H1 (cell line): ENCODE results near the gene GCC1. TPM values are rescaled to one million over a fixed set of nuclear protein-coding genes. Genes with fewer than 3 reads are reported as not detected.

Experiments used
- CTCF ChIA-PET: fragments of 300-600 bp; sonication (Branson Sonifier 250); formaldehyde crosslinking; loops from one replicate; lab custom pipeline; 2021; ENCODE audit not compliant: partially characterized antibody; lab: Charles Lee
- POLR2A ChIA-PET: fragments of 300-600 bp; sonication (Branson Sonifier 250); formaldehyde crosslinking; loops from one replicate; lab custom pipeline; 2021; ENCODE audit warnings: inconsistent platforms; ENCODE audit not compliant: partially characterized antibody; lab: Charles Lee
- DNase-seq, 2 experiments: peaks; one replicate each; pipeline versions ENCODE4 v3.0.0 to v3.0.0-alpha.2; 2010 to 2022; ENCODE audit warnings: low spot score in 2 of 2, low read depth in 1 of 2, mixed read lengths in 1 of 2
- FAIRE-seq: peaks from 2 replicates; lab custom pipeline; 2011; peaks lifted over from hg19 to GRCh38; lab: Jason Lieb, UNC
- H2AFZ ChIP-seq: 2 replicates; pipeline ENCODE4 v1.8.1; 2012; ENCODE audit warnings: low read length, inconsistent platforms
- H2AK5ac ChIP-seq: 2 replicates; pipeline ENCODE4 v1.6.1; 2013; ENCODE audit warnings: low read depth, low read length
- H2BK120ac ChIP-seq: replicated peaks from 2 replicates; pipeline ENCODE3; 2013; ENCODE audit warnings: low read depth, low read length, inconsistent platforms
- H2BK12ac ChIP-seq: 2 replicates; pipeline ENCODE4 v1.6.1; 2013; ENCODE audit warnings: low read depth, low read length
- H2BK15ac ChIP-seq: 2 replicates; pipeline ENCODE4 v1.6.1; 2013; ENCODE audit warnings: low read length
- H2BK20ac ChIP-seq: 2 replicates; pipeline ENCODE4 v1.6.1; 2013; ENCODE audit warnings: low read length
- H2BK5ac ChIP-seq: 2 replicates; pipeline ENCODE4 v1.6.1; 2013; ENCODE audit warnings: low read depth, low read length
- H3K14ac ChIP-seq: 2 replicates; pipeline ENCODE4 v1.6.1; 2013; ENCODE audit warnings: inconsistent platforms; ENCODE audit not compliant: insufficient read length
- H3K18ac ChIP-seq: 2 replicates; pipeline ENCODE4 v1.6.1; 2013; ENCODE audit warnings: low read length; ENCODE audit errors: extremely low read depth
- H3K23ac ChIP-seq: 2 replicates; pipeline ENCODE4 v1.6.1; 2013; ENCODE audit warnings: inconsistent platforms; ENCODE audit not compliant: insufficient read length
- H3K23me2 ChIP-seq: 2 replicates; pipeline ENCODE4 v1.6.1; 2013; ENCODE audit warnings: low read depth, low read length
- H3K27ac ChIP-seq: 2 replicates; pipeline ENCODE4 v1.6.1; 2011; ENCODE audit warnings: low read depth, low read length, inconsistent platforms
- H3K27me3 ChIP-seq, 4 experiments: replicated peaks in 1 of 4; 1 replicate in 1 of 4; 2 replicates in 3 of 4; pipeline versions ENCODE4 v1.6.1 to v1.8.1; 2011 to 2013; ENCODE audit warnings: low read length in 3 of 4, mild to moderate bottlenecking in 3 of 4, inconsistent platforms in 2 of 4, mixed read lengths in 2 of 4, moderate library complexity in 1 of 4; ENCODE audit not compliant: control insufficient read depth in 3 of 4, insufficient read depth in 3 of 4; ENCODE audit errors: extremely low read depth in 1 of 4
- H3K36me3 ChIP-seq, 4 experiments: 2 replicates each; pipeline versions ENCODE4 v1.6.1 to v1.8.1; 2011 to 2013; ENCODE audit warnings: mild to moderate bottlenecking in 4 of 4, low read length in 3 of 4, moderate library complexity in 2 of 4, control low read depth in 1 of 4, inconsistent platforms in 1 of 4; ENCODE audit not compliant: insufficient read depth in 4 of 4, control insufficient read depth in 2 of 4
- H3K4ac ChIP-seq: replicated peaks from 2 replicates; pipeline ENCODE3; 2013; ENCODE audit warnings: low read length, low read depth, mixed read lengths, inconsistent platforms; ENCODE audit not compliant: insufficient read length
- H3K4me1 ChIP-seq, 4 experiments: replicated peaks in 1 of 4; 1 replicate in 1 of 4; 2 replicates in 3 of 4; pipeline versions ENCODE4 v1.6.1 to v1.8.1; 2011 to 2013; ENCODE audit warnings: low read length in 3 of 4, inconsistent platforms in 2 of 4, mixed read lengths in 1 of 4; ENCODE audit not compliant: insufficient read depth in 4 of 4, control insufficient read depth in 3 of 4
- H3K4me2 ChIP-seq, 2 experiments: 2 replicates each; pipeline versions ENCODE4 v1.6.1 to v1.8.1; 2011 to 2013; ENCODE audit warnings: low read depth in 2 of 2, low read length in 2 of 2, control low read depth in 1 of 2, inconsistent platforms in 1 of 2, mild to moderate bottlenecking in 1 of 2; ENCODE audit not compliant: insufficient read depth in 1 of 2
- H3K4me3 ChIP-seq, 4 experiments: fragments of 200-600, 300-600 bp in 1 of 4; sonication (generic), shearing (Covaris generic), sonication (Bioruptor Twin) in 1 of 4; 2 replicates each; pipeline versions ENCODE4 v1.5.1 to v1.8.1; 2011 to 2016; ENCODE audit warnings: low read length in 4 of 4, low read depth in 3 of 4, control low read depth in 2 of 4, inconsistent platforms in 2 of 4, mild to moderate bottlenecking in 2 of 4, mixed read lengths in 1 of 4, moderate library complexity in 1 of 4; ENCODE audit not compliant: insufficient read depth in 2 of 4; ENCODE audit errors: extremely low read depth in 1 of 4
- H3K56ac ChIP-seq: replicated peaks from 2 replicates; pipeline ENCODE3; 2013; ENCODE audit warnings: low read depth, mild to moderate bottlenecking, mixed read lengths, low read length, inconsistent platforms; ENCODE audit not compliant: insufficient read length
- H3K79me1 ChIP-seq: 2 replicates; pipeline ENCODE4 v1.6.1; 2013; ENCODE audit warnings: low read depth, low read length, control low read depth
- H3K79me2 ChIP-seq, 2 experiments: 2 replicates each; pipeline versions ENCODE4 v1.6.1 to v1.8.1; 2012 to 2013; ENCODE audit warnings: low read length in 2 of 2, mild to moderate bottlenecking in 2 of 2, inconsistent platforms in 1 of 2; ENCODE audit not compliant: insufficient read depth in 2 of 2, control insufficient read depth in 1 of 2
- H3K9ac ChIP-seq, 4 experiments: replicated peaks in 1 of 4; 1 replicate in 1 of 4; 2 replicates in 3 of 4; pipeline versions ENCODE4 v1.6.1 to v1.8.1; 2011 to 2013; ENCODE audit warnings: low read depth in 3 of 4, low read length in 3 of 4, control low read depth in 2 of 4, mild to moderate bottlenecking in 2 of 4, moderate library complexity in 2 of 4, inconsistent platforms in 1 of 4; ENCODE audit errors: extremely low read depth in 1 of 4
- H3K9me3 ChIP-seq, 2 experiments: 2 replicates each; pipeline versions ENCODE4 v1.6.1 to v1.8.1; 2012 to 2013; ENCODE audit warnings: mild to moderate bottlenecking in 2 of 2, moderate library complexity in 2 of 2, control low read depth in 1 of 2, inconsistent platforms in 1 of 2, low read depth in 1 of 2, low read length in 1 of 2, mixed read lengths in 1 of 2; ENCODE audit not compliant: insufficient read depth in 2 of 2
- H4K20me1 ChIP-seq, 2 experiments: replicated peaks in 1 of 2; 2 replicates each; pipeline versions ENCODE3 to v1.8.1; 2011 to 2013; ENCODE audit warnings: inconsistent platforms in 2 of 2, low read length in 2 of 2, mild to moderate bottlenecking in 1 of 2; ENCODE audit not compliant: insufficient read depth in 2 of 2, control insufficient read depth in 1 of 2
- H4K5ac ChIP-seq: 2 replicates; pipeline ENCODE4 v1.6.1; 2013; ENCODE audit warnings: low read length, low read depth, mixed read lengths, inconsistent platforms; ENCODE audit not compliant: insufficient read length
- H4K8ac ChIP-seq: 2 replicates; pipeline ENCODE4 v1.8.0; 2013; ENCODE audit warnings: mild to moderate bottlenecking, moderate library complexity, low read length, inconsistent platforms; ENCODE audit not compliant: insufficient read depth; ENCODE audit errors: extremely low read depth
- H4K91ac ChIP-seq: replicated peaks from 2 replicates; pipeline ENCODE3; 2013; ENCODE audit warnings: low read length, mixed read lengths, inconsistent platforms; ENCODE audit not compliant: insufficient read length
- BACH1 ChIP-seq: IDR thresholded peaks from 2 replicates; pipeline ENCODE4 v1.6.1; 2012; ENCODE audit warnings: low read length, improper control_type of control experiment
- CBX8 ChIP-seq: fragments of 300-800, 300-1000 bp; sonication (generic); IDR thresholded peaks from 2 replicates; pipeline ENCODE4 v1.7.1; 2016; ENCODE audit warnings: low read depth, low read length, borderline replicate concordance
- CREB1 ChIP-seq: IDR thresholded peaks from 2 replicates; pipeline ENCODE4 v1.6.1; 2012; ENCODE audit warnings: inconsistent platforms
- EGR1 ChIP-seq: IDR thresholded peaks from 2 replicates; pipeline ENCODE4 v1.6.1; 2011; ENCODE audit warnings: low read depth, low read length, borderline replicate concordance
- GTF2F1 ChIP-seq: IDR thresholded peaks from 2 replicates; pipeline ENCODE4 v1.6.1; 2012; ENCODE audit warnings: low read depth, low read length, improper control_type of control experiment, borderline replicate concordance
- HDAC2 ChIP-seq, 2 experiments: fragments of 300-600 bp in 1 of 2; sonication (generic) in 1 of 2; IDR thresholded peaks; 2 replicates each; pipeline ENCODE4 v1.6.1; 2011 to 2012; ENCODE audit warnings: low read depth in 2 of 2, low read length in 2 of 2, mild to moderate bottlenecking in 2 of 2, moderate library complexity in 2 of 2, borderline replicate concordance in 1 of 2, inconsistent platforms in 1 of 2
- KDM1A ChIP-seq: fragments of 200-600, 300-600 bp; sonication (generic); IDR thresholded peaks from 2 replicates; pipeline ENCODE4 v1.7.1; 2016; ENCODE audit warnings: mild to moderate bottlenecking, low read length, borderline replicate concordance
- MAFK ChIP-seq: IDR thresholded peaks from 2 replicates; pipeline ENCODE4 v1.6.1; 2012; ENCODE audit warnings: low read depth, mild to moderate bottlenecking, improper control_type of control experiment, low read length
- POLR2A ChIP-seq, 2 experiments: IDR thresholded peaks; 1 replicate in 1 of 2; 2 replicates in 1 of 2; pipeline ENCODE4 v1.6.1; 2011; ENCODE audit warnings: low read depth in 2 of 2, low read length in 2 of 2, mild to moderate bottlenecking in 2 of 2; ENCODE audit errors: control extremely low read depth in 1 of 2
- RBBP5 ChIP-seq: IDR thresholded peaks from 2 replicates; pipeline ENCODE4 v1.7.1; 2012; ENCODE audit warnings: low read depth, mild to moderate bottlenecking, inconsistent platforms, low read length, moderate library complexity, borderline replicate concordance
- SIN3A ChIP-seq, 2 experiments: IDR thresholded peaks in 1 of 2; conservative IDR thresholded peaks in 1 of 2; 2 replicates each; pipeline ENCODE4 v1.6.1; 2011 to 2012; ENCODE audit warnings: low read length in 2 of 2, improper control_type of control experiment in 1 of 2, low read depth in 1 of 2, mild to moderate bottlenecking in 1 of 2
- SIRT6 ChIP-seq: IDR thresholded peaks from one replicate; pipeline ENCODE4 v1.7.1; 2012; ENCODE audit warnings: low read length, inconsistent platforms
- SP2 ChIP-seq: IDR thresholded peaks from 2 replicates; pipeline ENCODE4 v1.6.1; 2012; ENCODE audit warnings: mild to moderate bottlenecking, low read length, inconsistent platforms
- SUZ12 ChIP-seq: fragments of 200-600 bp; sonication (generic); IDR thresholded peaks from 2 replicates; pipeline ENCODE4 v1.6.1; 2012; ENCODE audit warnings: mild to moderate bottlenecking, inconsistent platforms, low read length, moderate library complexity, mixed read lengths
- TCF12 ChIP-seq: IDR thresholded peaks from 2 replicates; pipeline ENCODE4 v1.6.1; 2011; ENCODE audit warnings: low read depth, mild to moderate bottlenecking, low read length
- WGBS, 2 experiments: shearing (Covaris generic) in 1 of 2; methylation state at CpG; one replicate each; pipeline versions ENCODE4 v1.1.6 to v1.1.7; 2013 to 2015; ENCODE audit warnings: low lambda C conversion rate in 2 of 2, mixed read lengths in 2 of 2, inconsistent platforms in 1 of 2, low coverage in 1 of 2, missing lambda C conversion rate in 1 of 2; ENCODE audit not compliant: insufficient replicate concordance in 2 of 2, insufficient coverage in 1 of 2, insufficient read length in 1 of 2; ENCODE audit errors: extremely low coverage in 1 of 2, missing lambda C conversion rate in 1 of 2; 5-methylcytosine and 5-hydroxymethylcytosine counted together
- polyA plus RNA-seq, 7 experiments: library from polyadenylated mRNA; depleted of rRNA in 3 of 7; stranded (reverse) in 5 of 7; unstranded in 2 of 7; fragments of >200 nt in 5 of 7; fragments of 200-250 nt in 2 of 7; gene quantifications; 1 replicate in 5 of 7; 2 replicates in 1 of 7; 4 replicates in 1 of 7; pipeline versions ENCODE4 v1.2.1 to v1.2.3, GENCODE V29; 2011 to 2013; ENCODE audit warnings: missing spikeins in 2 of 7, mixed read lengths in 2 of 7
- total RNA-seq: library from RNA; stranded (reverse); fragmentation: NEBNext Ultra II Directional; extraction: Animal tissue kit (Norgen Biotek cat#: 25700); gene quantifications from 2 replicates; pipeline ENCODE4 v1.2.1, GENCODE V29; 2021

Gene GCC1
- total and polyA plus RNA-seq, 2 of the 8 experiments (the other 6 are each of a cell fraction or from before 2014, with no cell fraction given): 3.3 to 15.0 TPM

GRCh38 chr7:127591591-127591990, 6.2 kb upstream of the GCC1 start:
- FAIRE-seq: no peak
- Histone ChIP-seq H3K4me3 (no peak overlapping the region), H3K4me2 (no peak overlapping the region), H3K9ac (no peak overlapping the region), H3K79me1 (no peaks in the 10 kb centered on the region), H4K5ac (no peak overlapping the region), H2BK20ac (no peak overlapping the region), H4K8ac (no peak overlapping the region), H4K91ac (no peak overlapping the region), H3K14ac (no peak overlapping the region), H2BK12ac (no peak overlapping the region), H2AK5ac (no peak overlapping the region), H3K4me1 (peaks cover 0 to 6% (median under 1%) of the 10 kb centered on the region in 4 experiments; a peak in 2 of 7 replicates), H3K27me3 (peaks cover 0 to 13% (median 13%) of the 10 kb centered on the region in 4 experiments; a peak in 6 of 7 replicates), H3K4ac (no peak overlapping the region), H3K36me3 (peaks cover 5 to 15% (median 13%) of the 10 kb centered on the region in 4 experiments), H3K18ac (no peak overlapping the region), H3K27ac (no peak overlapping the region), H3K56ac (no peak overlapping the region), H2BK5ac (no peak overlapping the region), H4K20me1 (peaks cover 0 to 5% of the 10 kb centered on the region in 2 experiments), H2AFZ (no peak overlapping the region), H3K79me2 (no peaks in the 10 kb centered on the region), H3K9me3 (no peaks in the 10 kb centered on the region), H2BK120ac (no peak overlapping the region), H3K23me2 (peaks cover 2% of the 10 kb centered on the region), H3K23ac (no peak overlapping the region), H2BK15ac (no peak overlapping the region)
- POLR2A ChIA-PET: interaction anchor here (1.3 kb wide), 1 partner anchor 29 kb away, joined by 5 read pairs; no protein-coding TSS in a partner anchor
- no peak for DNase-seq
- CTCF ChIA-PET: interaction anchor here (0.6 to 8.1 kb wide), 6 partner anchors 11 to 37 kb away, joined by 3 to 55 read pairs (median 4); no protein-coding TSS in a partner anchor
- 83% methylated on average over 5 of the region's 6 CpGs; no CpG with 5 or more reads in 1 of the 2 experiments for WGBS, 2 experiments
- no peak for TF ChIP-seq EGR1
- TF ChIP-seq CREB1: no peak
- TF ChIP-seq KDM1A: no peak
- TF ChIP-seq SUZ12: no peak
- no peak for TF ChIP-seq BACH1
- TF ChIP-seq POLR2A (IDR thresholded peaks at IDR 0.05; ENCODE audit: control extremely low read depth in 1 of 2, low read depth in 2 of 2, low read length in 2 of 2): no peak
- no peak for TF ChIP-seq TCF12
- no peak for TF ChIP-seq GTF2F1
- TF ChIP-seq SIRT6: no peak
- no peak for TF ChIP-seq SP2
- TF ChIP-seq MAFK: no peak
- no peak for TF ChIP-seq HDAC2 (IDR thresholded peaks at IDR 0.05; ENCODE audit: borderline replicate concordance in 1 of 2, low read depth in 2 of 2, low read length in 2 of 2)
- no peak for TF ChIP-seq CBX8
- TF ChIP-seq SIN3A (conservative IDR thresholded peaks at IDR 0.05 in 1 of 2, IDR thresholded peaks at IDR 0.05 in 1 of 2; ENCODE audit: low read depth in 1 of 2, low read length in 2 of 2): no peak
- TF ChIP-seq RBBP5: no peak
